Neural progenitor cell (in vitro differentiated cells): ENCODE data around the gene KRT222. TPM values are rescaled to one million over a fixed set of nuclear protein-coding genes. Genes with fewer than 3 reads are reported as not detected.

Experiments
- DNase-seq: peaks from one replicate; pipeline ENCODE4 v3.0.0-alpha.2; 2016; ENCODE audit warnings: low spot score
- H2AFZ ChIP-seq: fragments of 200-600 bp; sonication (generic); replicated peaks from 2 replicates; pipeline ENCODE4 v1.6.1; 2016; ENCODE audit warnings: antibody characterized with exemption
- H3F3A ChIP-seq: fragments of 200-600 bp; sonication (generic); 2 replicates; pipeline ENCODE4 v1.6.1; 2016; ENCODE audit warnings: antibody characterized with exemption, low read depth
- H3K27ac ChIP-seq: fragments of 200-600 bp; sonication (generic); 2 replicates; pipeline ENCODE4 v1.5.1; 2016; ENCODE audit warnings: mild to moderate bottlenecking
- H3K27me3 ChIP-seq: fragments of 200-600 bp; sonication (generic); 2 replicates; pipeline ENCODE4 v1.6.1; 2016; ENCODE audit warnings: mild to moderate bottlenecking, moderate library complexity
- H3K36me3 ChIP-seq: fragments of 200-600 bp; sonication (generic); 2 replicates; pipeline ENCODE4 v1.5.1; 2016
- H3K4me1 ChIP-seq: fragments of 200-600 bp; sonication (generic); 2 replicates; pipeline ENCODE4 v1.6.1; 2016; ENCODE audit warnings: mixed run types
- H3K4me2 ChIP-seq: fragments of 200-600 bp; sonication (generic); 2 replicates; pipeline ENCODE4 v1.6.1; 2016
- H3K4me3 ChIP-seq: fragments of 200-600 bp; sonication (generic); 2 replicates; pipeline ENCODE4 v1.5.1; 2016
- H3K79me2 ChIP-seq: fragments of 200-600 bp; sonication (generic); 2 replicates; pipeline ENCODE4 v1.6.1; 2016; ENCODE audit warnings: low read depth
- H3K9ac ChIP-seq: fragments of 200-600 bp; sonication (generic); 2 replicates; pipeline ENCODE4 v1.6.1; 2016
- H3K9me3 ChIP-seq: fragments of 200-600 bp; sonication (generic); 2 replicates; pipeline ENCODE4 v1.5.1; 2016; ENCODE audit warnings: low read depth
- H4K20me1 ChIP-seq: fragments of 200-600 bp; sonication (generic); 2 replicates; pipeline ENCODE4 v1.6.1; 2016; ENCODE audit warnings: low read depth
- H3K27ac Mint-ChIP-seq: 3 replicates; pipeline ENCODE4 v1.8.0; 2021; ENCODE audit warnings: mixed read lengths
- H3K27me3 Mint-ChIP-seq: 2 replicates; pipeline ENCODE4 v1.8.0; 2022; ENCODE audit warnings: low read depth, mild to moderate bottlenecking, inconsistent platforms, moderate library complexity, mixed read lengths; ENCODE audit not compliant: insufficient read depth
- H3K36me3 Mint-ChIP-seq: 3 replicates; pipeline ENCODE4 v1.8.0; 2021; ENCODE audit warnings: mixed read lengths
- H3K4me1 Mint-ChIP-seq: 3 replicates; pipeline ENCODE4 v1.8.0; 2021; ENCODE audit warnings: mixed read lengths
- H3K4me3 Mint-ChIP-seq: 3 replicates; pipeline ENCODE4 v1.8.0; 2021; ENCODE audit warnings: mild to moderate bottlenecking, moderate library complexity, mixed read lengths
- H3K9me3 Mint-ChIP-seq: 3 replicates; pipeline ENCODE4 v1.8.0; 2020; ENCODE audit warnings: mixed read lengths
- EZH2 ChIP-seq: fragments of 200-600 bp; sonication (generic); IDR thresholded peaks from 2 replicates; pipeline ENCODE4 v1.6.1; 2017; ENCODE audit warnings: antibody characterized with exemption, mild to moderate bottlenecking, moderate library complexity
- EZH2phosphoT487 ChIP-seq: fragments of 200-600 bp; sonication (generic); IDR thresholded peaks from 2 replicates; pipeline ENCODE4 v1.6.1; 2017; ENCODE audit warnings: antibody characterized with exemption
- total RNA-seq: library from RNA; depleted of rRNA; stranded (reverse); fragments of >200 nt; gene quantifications from 2 replicates; pipeline ENCODE4 v1.2.3, GENCODE V29; 2015; ENCODE audit warnings: low replicate concordance
- TF ChIP-seq, protein P1 (sequence below): fragments of 200-600 bp; sonication (generic); IDR thresholded peaks from 2 replicates; pipeline ENCODE4 v1.5.1; 2017; ENCODE audit warnings: antibody characterized with exemption, mild to moderate bottlenecking

KRT222 gene
- total RNA-seq, 1 donor from 2014 or later = 0.39 TPM

DNA sequence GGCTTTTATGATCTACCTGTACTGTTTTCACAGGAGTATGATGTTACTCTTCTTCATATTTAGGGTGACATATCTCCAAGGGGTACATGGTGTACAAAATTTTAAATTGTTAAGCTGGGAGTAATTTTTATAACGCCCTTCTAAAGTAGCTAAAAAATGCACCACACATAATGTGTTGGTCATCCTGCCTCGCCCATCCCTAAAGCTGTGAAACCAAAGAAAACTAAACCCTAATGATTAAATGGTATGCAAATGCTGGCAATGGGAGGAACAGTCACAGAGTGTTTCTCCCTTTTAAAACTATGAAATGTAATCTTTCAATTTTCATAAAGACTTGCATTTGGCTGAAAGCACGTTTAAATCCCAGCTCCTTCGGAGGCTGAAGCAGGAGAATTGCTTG lies 40.6 kb upstream of the KRT222 start:
- H3K4me3 ChIP-seq = no peak overlapping the region
- H3K27me3 ChIP-seq = no peaks in the 10 kb centered on the region
- H3K27ac ChIP-seq = no peak overlapping the region
- peaks cover 7% of the 10 kb centered on the region for H3K4me1 ChIP-seq
- Mint-ChIP-seq H3K4me3 (no peak overlapping the region), H3K27ac (no peak overlapping the region), H3K4me1 (peaks cover 14% of the 10 kb centered on the region), H3K36me3 (no peaks in the 10 kb centered on the region), H3K27me3 (peaks cover 2% of the 10 kb centered on the region), H3K9me3 (no peaks in the 10 kb centered on the region)
- DNase-seq = no peak
- no peaks in the 10 kb centered on the region for H3K9me3 ChIP-seq
- no peaks in the 10 kb centered on the region for H3K79me2 ChIP-seq
- no peaks in the 10 kb centered on the region for H3K36me3 ChIP-seq
- no peak overlapping the region for H3K4me2 ChIP-seq
- no peaks in the 10 kb centered on the region for H3F3A ChIP-seq
- H4K20me1 ChIP-seq = no peaks in the 10 kb centered on the region
- TF ChIP-seq EZH2phosphoT487 (no peak), EZH2 (no peak)
- TF ChIP-seq, protein P1, sequence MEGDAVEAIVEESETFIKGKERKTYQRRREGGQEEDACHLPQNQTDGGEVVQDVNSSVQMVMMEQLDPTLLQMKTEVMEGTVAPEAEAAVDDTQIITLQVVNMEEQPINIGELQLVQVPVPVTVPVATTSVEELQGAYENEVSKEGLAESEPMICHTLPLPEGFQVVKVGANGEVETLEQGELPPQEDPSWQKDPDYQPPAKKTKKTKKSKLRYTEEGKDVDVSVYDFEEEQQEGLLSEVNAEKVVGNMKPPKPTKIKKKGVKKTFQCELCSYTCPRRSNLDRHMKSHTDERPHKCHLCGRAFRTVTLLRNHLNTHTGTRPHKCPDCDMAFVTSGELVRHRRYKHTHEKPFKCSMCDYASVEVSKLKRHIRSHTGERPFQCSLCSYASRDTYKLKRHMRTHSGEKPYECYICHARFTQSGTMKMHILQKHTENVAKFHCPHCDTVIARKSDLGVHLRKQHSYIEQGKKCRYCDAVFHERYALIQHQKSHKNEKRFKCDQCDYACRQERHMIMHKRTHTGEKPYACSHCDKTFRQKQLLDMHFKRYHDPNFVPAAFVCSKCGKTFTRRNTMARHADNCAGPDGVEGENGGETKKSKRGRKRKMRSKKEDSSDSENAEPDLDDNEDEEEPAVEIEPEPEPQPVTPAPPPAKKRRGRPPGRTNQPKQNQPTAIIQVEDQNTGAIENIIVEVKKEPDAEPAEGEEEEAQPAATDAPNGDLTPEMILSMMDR = no peak
- no peak overlapping the region for H3K9ac ChIP-seq
- no peak overlapping the region for H2AFZ ChIP-seq

DNA sequence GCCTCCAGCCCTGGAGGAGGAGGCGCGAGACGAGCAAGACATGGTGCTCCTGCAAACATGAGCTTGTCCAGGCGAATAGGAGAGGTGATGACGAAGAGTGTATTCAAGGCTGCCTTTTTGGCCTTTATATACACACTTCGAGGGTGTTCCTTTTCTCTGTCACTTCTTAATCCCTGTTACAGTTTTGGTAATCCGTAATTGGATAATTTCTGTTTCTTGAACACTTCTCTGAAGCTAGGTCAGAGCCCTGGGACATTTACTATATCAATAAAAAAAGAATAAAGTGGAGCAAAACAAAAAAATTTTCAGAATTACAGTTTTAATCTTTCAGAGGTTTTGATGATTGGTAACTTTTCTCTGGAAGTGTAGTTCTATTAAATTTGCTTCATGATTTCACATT lies 38.7 kb upstream of the KRT222 start, which contains the start of gene KRT24:
KRT24 (minus strand) TSS at position 101 of the 400 bp plus-strand sequence; CDS start at position 42, 59 bp downstream.
- H3K4me1 ChIP-seq = peaks cover 7% of the 10 kb centered on the region
- H3K4me1 Mint-ChIP-seq = peaks cover 14% of the 10 kb centered on the region
- H3K9ac ChIP-seq = no peak within 1 kb of the TSS
- DNase-seq = no peak
- no peaks in the 10 kb centered on the region for H3K27me3 ChIP-seq
- no peaks in the 10 kb centered on the region for H3K27me3 Mint-ChIP-seq
- H3F3A ChIP-seq = no peaks in the 10 kb centered on the region
- H3K4me3 ChIP-seq = no peak within 1 kb of the TSS
- H4K20me1 ChIP-seq = no peaks in the 10 kb centered on the region
- no peaks in the 10 kb centered on the region for H3K9me3 Mint-ChIP-seq
- no peaks in the 10 kb centered on the region for H3K36me3 ChIP-seq
- H3K79me2 ChIP-seq = no peaks in the 10 kb centered on the region
- TF ChIP-seq EZH2 (no peak), EZH2phosphoT487 (no peak)
- TF ChIP-seq, protein P1 = no peak
- no peaks in the 10 kb centered on the region for H3K36me3 Mint-ChIP-seq
- H3K9me3 ChIP-seq = no peaks in the 10 kb centered on the region
- no peak within 1 kb of the TSS for H3K4me2 ChIP-seq
- H3K27ac Mint-ChIP-seq = no peak within 1 kb of the TSS
- no peak within 1 kb of the TSS for H3K27ac ChIP-seq
- H3K4me3 Mint-ChIP-seq = no peak within 1 kb of the TSS
- no peak within 1 kb of the TSS for H2AFZ ChIP-seq

DNA sequence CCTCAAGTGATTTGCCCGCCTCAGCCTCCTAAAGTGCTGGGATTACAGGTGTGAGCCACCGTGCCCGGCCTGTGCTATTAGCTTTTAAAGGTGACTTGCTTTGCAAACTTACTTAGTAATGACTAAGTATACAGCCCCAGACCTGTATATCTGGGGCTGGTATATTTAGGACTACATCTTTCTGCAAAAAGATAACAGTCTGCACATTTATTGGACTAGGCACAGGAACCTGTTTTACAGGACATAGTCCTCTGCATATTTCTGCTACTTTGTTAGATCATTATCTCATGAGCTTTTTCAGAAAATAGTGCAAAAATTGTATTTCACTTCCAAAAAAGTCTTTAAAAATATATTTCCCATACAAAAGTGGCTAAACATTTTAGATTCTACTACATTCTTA lies 37.3 kb upstream of the KRT222 start:
- no peaks in the 10 kb centered on the region for H3K9me3 Mint-ChIP-seq
- Histone ChIP-seq H3K9ac (no peak overlapping the region), H2AFZ (no peak overlapping the region), H3K36me3 (no peaks in the 10 kb centered on the region), H3K4me2 (no peak overlapping the region), H3K27ac (no peak overlapping the region), H3K27me3 (no peaks in the 10 kb centered on the region), H3K4me3 (no peak overlapping the region), H3F3A (no peaks in the 10 kb centered on the region), H3K9me3 (no peaks in the 10 kb centered on the region), H3K4me1 (peaks cover 4% of the 10 kb centered on the region), H4K20me1 (no peaks in the 10 kb centered on the region), H3K79me2 (no peaks in the 10 kb centered on the region)
- TF ChIP-seq, protein P1 = no peak
- TF ChIP-seq EZH2phosphoT487 = no peak
- TF ChIP-seq EZH2 = no peak
- no peak overlapping the region for H3K4me3 Mint-ChIP-seq
- no peak for DNase-seq
- no peaks in the 10 kb centered on the region for H3K4me1 Mint-ChIP-seq
- H3K36me3 Mint-ChIP-seq = no peaks in the 10 kb centered on the region
- H3K27ac Mint-ChIP-seq = no peak overlapping the region
- no peaks in the 10 kb centered on the region for H3K27me3 Mint-ChIP-seq
